ENCODE results near the gene RAX2. TPM values are rescaled to one million over a fixed set of nuclear protein-coding genes. Genes with fewer than 3 reads are reported as not detected.

The RAX2 gene
- total RNA-seq, 1 experiment from 2014 or later: not detected

DNA sequence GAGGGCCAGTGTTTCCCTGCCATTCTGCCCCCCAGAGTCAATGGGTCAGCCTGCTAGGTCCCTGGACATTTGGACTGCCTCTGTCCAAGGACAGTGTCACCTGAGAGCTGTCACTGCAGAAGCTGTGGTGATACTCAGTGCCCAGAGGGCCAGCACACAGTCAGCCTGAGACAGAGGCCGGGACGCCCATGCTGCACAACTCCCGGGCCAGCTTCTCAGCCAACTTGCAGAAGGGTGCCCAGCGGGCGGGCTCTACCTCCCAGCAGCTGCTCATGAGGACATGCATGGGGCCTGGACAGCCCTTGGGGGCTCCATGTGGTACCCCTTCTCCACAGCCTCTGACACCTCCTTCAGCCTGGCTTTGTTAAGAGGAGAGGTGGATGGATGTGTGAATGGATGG, 3.8 kb upstream of the RAX2 start:
- BruUV-seq (replicated peaks): no TSS peak
- intact Hi-C loops (cut with micrococcal nuclease; ENCODE audit: unreplicated experiment): no loop called here
- no peak overlapping the region for H3K4me3 Mint-ChIP-seq (ENCODE audit: unreplicated experiment)

DNA sequence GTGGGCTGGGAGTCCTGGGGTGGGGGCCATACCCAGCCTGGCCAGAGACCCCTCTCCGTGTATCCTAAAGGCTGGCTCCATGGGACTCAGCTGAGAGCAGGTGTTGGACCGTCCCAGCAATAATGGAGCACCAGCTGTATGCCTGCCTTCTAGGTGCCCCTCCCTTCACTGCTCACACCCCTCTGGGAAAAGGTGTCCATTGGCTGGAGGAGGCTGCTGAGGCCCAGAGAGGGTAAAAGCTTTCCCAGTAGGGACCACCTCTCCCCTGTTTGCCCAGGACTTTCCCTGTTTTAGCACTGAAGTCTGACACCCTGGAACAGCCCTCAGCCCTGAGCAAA, 3.3 kb upstream of the RAX2 start:
- no peaks in the 10 kb centered on the region for H3K4me1 ChIP-seq
- H3K9me3 Mint-ChIP-seq (ENCODE audit: unreplicated experiment): no peaks in the 10 kb centered on the region
- H3K36me3 ChIP-seq (ENCODE audit: control insufficient read depth, insufficient read depth, low read length): no peaks in the 10 kb centered on the region
- POLR2A ChIA-PET: no interaction called here
- DNase-seq: no peak
- BruUV-seq (replicated peaks): no TSS peak
- intact Hi-C loops (cut with micrococcal nuclease; ENCODE audit: unreplicated experiment): no loop called here
- TF ChIP-seq, protein P1, sequence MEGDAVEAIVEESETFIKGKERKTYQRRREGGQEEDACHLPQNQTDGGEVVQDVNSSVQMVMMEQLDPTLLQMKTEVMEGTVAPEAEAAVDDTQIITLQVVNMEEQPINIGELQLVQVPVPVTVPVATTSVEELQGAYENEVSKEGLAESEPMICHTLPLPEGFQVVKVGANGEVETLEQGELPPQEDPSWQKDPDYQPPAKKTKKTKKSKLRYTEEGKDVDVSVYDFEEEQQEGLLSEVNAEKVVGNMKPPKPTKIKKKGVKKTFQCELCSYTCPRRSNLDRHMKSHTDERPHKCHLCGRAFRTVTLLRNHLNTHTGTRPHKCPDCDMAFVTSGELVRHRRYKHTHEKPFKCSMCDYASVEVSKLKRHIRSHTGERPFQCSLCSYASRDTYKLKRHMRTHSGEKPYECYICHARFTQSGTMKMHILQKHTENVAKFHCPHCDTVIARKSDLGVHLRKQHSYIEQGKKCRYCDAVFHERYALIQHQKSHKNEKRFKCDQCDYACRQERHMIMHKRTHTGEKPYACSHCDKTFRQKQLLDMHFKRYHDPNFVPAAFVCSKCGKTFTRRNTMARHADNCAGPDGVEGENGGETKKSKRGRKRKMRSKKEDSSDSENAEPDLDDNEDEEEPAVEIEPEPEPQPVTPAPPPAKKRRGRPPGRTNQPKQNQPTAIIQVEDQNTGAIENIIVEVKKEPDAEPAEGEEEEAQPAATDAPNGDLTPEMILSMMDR (IDR thresholded peaks at IDR 0.05; ENCODE audit: insufficient read depth in 1 of 2, low read depth in 1 of 2, low read length in 1 of 2, severe bottlenecking in 1 of 2, unreplicated experiment in 1 of 2): no peak
- H3K9me3 ChIP-seq: no peaks in the 10 kb centered on the region
- H3K27me3 Mint-ChIP-seq (ENCODE audit: insufficient read depth, unreplicated experiment): no peaks in the 10 kb centered on the region
- no peaks in the 10 kb centered on the region for H3K27me3 ChIP-seq (replicated peaks; ENCODE audit: control insufficient read depth, insufficient read depth, low read length)
- no peak overlapping the region for H3K4me3 Mint-ChIP-seq (ENCODE audit: unreplicated experiment)
- H3K4me3 ChIP-seq (ENCODE audit: low read depth, low read length): no peak overlapping the region
- CTCF ChIA-PET: no interaction called here
- no peaks in the 10 kb centered on the region for H3K4me1 Mint-ChIP-seq (ENCODE audit: low read depth, unreplicated experiment)
- H3K27ac Mint-ChIP-seq (ENCODE audit: unreplicated experiment): no peak overlapping the region
- no peaks in the 10 kb centered on the region for H3K36me3 Mint-ChIP-seq (ENCODE audit: insufficient read depth, unreplicated experiment)

More for the DNA sequence above, 3.8 kb upstream of the RAX2 start:
- POLR2A ChIA-PET: no interaction called here
- H3K4me3 ChIP-seq (ENCODE audit: low read depth, low read length): no peak overlapping the region
- TF ChIP-seq, protein P1 (IDR thresholded peaks at IDR 0.05; ENCODE audit: insufficient read depth in 1 of 2, low read depth in 1 of 2, low read length in 1 of 2, severe bottlenecking in 1 of 2, unreplicated experiment in 1 of 2): no peak
- 0 out of 2 replicates have a peak, but pooled peaks cover under 1% of the 10 kb centered on the region for H3K9me3 ChIP-seq
- H3K4me1 ChIP-seq: no peaks in the 10 kb centered on the region
- Mint-ChIP-seq H3K9me3 (ENCODE audit: unreplicated experiment) (no peaks in the 10 kb centered on the region), H3K27me3 (ENCODE audit: insufficient read depth, unreplicated experiment) (no peaks in the 10 kb centered on the region), H3K27ac (ENCODE audit: unreplicated experiment) (no peak overlapping the region), H3K4me1 (ENCODE audit: low read depth, unreplicated experiment) (no peaks in the 10 kb centered on the region), H3K36me3 (ENCODE audit: insufficient read depth, unreplicated experiment) (no peaks in the 10 kb centered on the region)
- DNase-seq: no peak
- no peaks in the 10 kb centered on the region for H3K36me3 ChIP-seq (ENCODE audit: control insufficient read depth, insufficient read depth, low read length)
- H3K27me3 ChIP-seq (replicated peaks; ENCODE audit: control insufficient read depth, insufficient read depth, low read length): no peaks in the 10 kb centered on the region
- CTCF ChIA-PET: no interaction called here

DNA sequence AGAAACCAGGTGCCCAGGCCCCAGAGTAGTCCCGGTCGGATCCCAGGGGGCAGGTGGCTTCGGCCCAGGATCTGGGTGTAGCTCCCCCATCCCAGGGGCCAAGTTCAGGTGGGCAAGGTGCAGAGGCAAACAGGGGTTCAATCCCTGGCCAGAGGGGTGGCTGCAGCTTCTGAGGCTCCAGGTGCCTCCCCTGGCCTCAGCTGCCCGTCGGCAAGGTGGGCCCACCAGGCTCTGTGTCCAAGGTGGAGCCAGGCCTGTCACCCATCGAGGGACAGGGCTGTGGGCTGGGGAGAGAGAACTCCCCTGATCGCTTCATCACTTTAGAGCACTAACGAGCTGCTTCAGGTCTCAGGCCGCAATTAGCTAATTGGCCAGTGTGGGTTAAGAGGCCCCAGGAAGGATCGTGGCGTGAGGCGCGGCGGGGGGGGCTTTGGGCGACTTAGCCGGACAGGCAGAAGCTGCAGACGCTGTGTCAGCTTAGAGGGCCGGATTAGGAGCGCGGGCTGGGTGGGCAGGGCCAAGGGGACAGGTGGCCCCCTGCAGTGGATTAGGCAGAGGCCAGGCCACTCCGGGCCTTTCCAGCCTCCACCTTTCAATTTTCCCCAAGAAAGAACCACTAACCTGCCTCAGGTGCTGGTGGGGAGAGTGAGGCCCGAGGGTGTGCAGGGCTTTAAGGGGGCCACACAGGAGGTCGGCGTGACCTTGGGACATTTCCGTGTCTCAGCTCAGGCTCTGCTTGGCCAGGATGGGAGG, 2.8 kb upstream of the RAX2 start:
- intact Hi-C loops (cut with micrococcal nuclease; ENCODE audit: unreplicated experiment): no loop called here
- no TSS peak for BruUV-seq (replicated peaks)
- Histone ChIP-seq H3K4me3 (ENCODE audit: low read depth, low read length) (no peak overlapping the region), H3K9me3 (no peaks in the 10 kb centered on the region), H3K27me3 (replicated peaks; ENCODE audit: control insufficient read depth, insufficient read depth, low read length) (no peaks in the 10 kb centered on the region), H3K36me3 (ENCODE audit: control insufficient read depth, insufficient read depth, low read length) (no peaks in the 10 kb centered on the region), H3K4me1 (no peaks in the 10 kb centered on the region)
- H3K27ac Mint-ChIP-seq (ENCODE audit: unreplicated experiment): no peak overlapping the region
- no peak overlapping the region for H3K4me3 Mint-ChIP-seq (ENCODE audit: unreplicated experiment)
- ChIA-PET CTCF (interaction anchor here (0.6 kb wide), 1 partner anchor 54 kb away, joined by 6 read pairs; no protein-coding TSS in a partner anchor), POLR2A (no interaction called here)
- H3K9me3 Mint-ChIP-seq (ENCODE audit: unreplicated experiment): no peaks in the 10 kb centered on the region
- H3K36me3 Mint-ChIP-seq (ENCODE audit: insufficient read depth, unreplicated experiment): no peaks in the 10 kb centered on the region
- no peak for DNase-seq
- H3K4me1 Mint-ChIP-seq (ENCODE audit: low read depth, unreplicated experiment): no peaks in the 10 kb centered on the region
- no peaks in the 10 kb centered on the region for H3K27me3 Mint-ChIP-seq (ENCODE audit: insufficient read depth, unreplicated experiment)
- TF ChIP-seq, protein P1 (IDR thresholded peaks at IDR 0.05; ENCODE audit: insufficient read depth in 1 of 2, low read depth in 1 of 2, low read length in 1 of 2, severe bottlenecking in 1 of 2, unreplicated experiment in 1 of 2): no peak

Data from Caco-2 (cell line).